PC-3 (cell line): ENCODE data around the gene MYH6.

ENCODE experiments used
- CTCF ChIP-seq: fragments of 300-600 bp; sonication (generic); conservative IDR thresholded peaks from 2 replicates; pipeline ENCODE4 v1.5.1; 2017; ENCODE audit warnings: antibody characterized with exemption, low read depth, mild to moderate bottlenecking, low read length
- EZH2 ChIP-seq: fragments of 300-600 bp; sonication (generic); IDR thresholded peaks from one replicate; pipeline ENCODE4 v1.6.1; 2017; ENCODE audit warnings: antibody characterized with exemption, mild to moderate bottlenecking, low read length; ENCODE audit not compliant: unreplicated experiment
- EZH2phosphoT487 ChIP-seq: fragments of 300-600 bp; sonication (generic); IDR thresholded peaks from 2 replicates; pipeline ENCODE4 v1.6.1; 2018; ENCODE audit warnings: mild to moderate bottlenecking, antibody characterized with exemption, low read length, borderline replicate concordance

DNA sequence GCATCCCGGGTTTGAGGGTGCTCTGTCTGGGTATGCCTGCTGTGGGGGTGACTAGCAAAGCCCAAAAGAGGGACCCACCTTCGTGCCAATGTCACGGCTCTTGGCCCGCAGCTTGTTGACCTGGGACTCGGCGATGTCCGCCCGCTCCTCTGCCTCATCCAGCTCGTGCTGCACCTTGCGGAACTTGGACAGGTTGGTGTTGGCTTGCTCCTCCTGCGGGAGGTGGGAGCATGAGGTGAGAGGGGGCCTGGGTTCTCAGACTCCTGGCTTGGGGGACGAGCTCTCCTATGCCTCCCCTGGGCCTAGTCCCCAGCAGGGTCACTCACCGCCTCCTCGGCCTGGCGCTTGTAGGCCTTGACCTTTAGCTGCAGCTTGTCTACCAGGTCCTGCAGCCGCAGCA, 5.6 kb upstream of the MYH6 start:
- TF ChIP-seq CTCF (no peak), EZH2 (no peak), EZH2phosphoT487 (no peak)
